Measurements from ENCODE around the gene SLC4A5. TPM values are rescaled to one million over a fixed set of nuclear protein-coding genes. Genes with fewer than 3 reads are reported as not detected.
A peak's percentile ranks its signal among the peaks of the same experiment; 100 is the strongest.

SLC4A5 gene
- total RNA-seq, 1 donor from 2014 or later = 2.3 TPM

GRCh38 chr2:74333896-74334586, 9.2 kb downstream of the SLC4A5 start:
- no peak overlapping the region for H3K27ac ChIP-seq (replicated peaks)
- no peaks in the 10 kb centered on the region for H3K27me3 ChIP-seq (ENCODE audit: low read depth)
- peaks cover 3% of the 10 kb centered on the region for H3K4me1 ChIP-seq
- peaks cover 16% of the 10 kb centered on the region for H3K36me3 ChIP-seq
- intact Hi-C loops (cut with micrococcal nuclease) = no loop called here
- no peaks in the 10 kb centered on the region for H3K9me3 ChIP-seq (replicated peaks)
- no peak for TF ChIP-seq CTCF (IDR thresholded peaks at IDR 0.05; ENCODE audit: borderline replicate concordance)
- H3K4me3 ChIP-seq = no peak overlapping the region
- DNase-seq = no peak

GRCh38 chr2:74333175-74333574, 10.0 kb downstream of the SLC4A5 start:
- H3K27me3 ChIP-seq (ENCODE audit: low read depth) = no peaks in the 10 kb centered on the region
- DNase-seq = no peak
- H3K9me3 ChIP-seq (replicated peaks) = no peaks in the 10 kb centered on the region
- peaks cover 19% of the 10 kb centered on the region for H3K36me3 ChIP-seq
- TF ChIP-seq CTCF (IDR thresholded peaks at IDR 0.05; ENCODE audit: borderline replicate concordance) = peak; percentile 50
- intact Hi-C loops (cut with micrococcal nuclease) = no loop called here
- no peak overlapping the region for H3K27ac ChIP-seq (replicated peaks)
- peaks cover 10% of the 10 kb centered on the region for H3K4me1 ChIP-seq
- H3K4me3 ChIP-seq = no peak overlapping the region

- TF ChIP-seq CTCF (IDR thresholded peaks at IDR 0.05; ENCODE audit: borderline replicate concordance) = no peak
- H3K4me3 ChIP-seq = no peak overlapping the region
- H3K27me3 ChIP-seq (ENCODE audit: low read depth) = no peaks in the 10 kb centered on the region
- intact Hi-C loops (cut with micrococcal nuclease) = no loop called here
- H3K27ac ChIP-seq (replicated peaks) = no peak overlapping the region
- no peak for DNase-seq
- H3K9me3 ChIP-seq (replicated peaks) = no peaks in the 10 kb centered on the region
- peaks cover 24% of the 10 kb centered on the region for H3K36me3 ChIP-seq
- peaks cover 11% of the 10 kb centered on the region for H3K4me1 ChIP-seq
Observed at GRCh38 chr2:74332550-74333174, 10.6 kb downstream of the SLC4A5 start.

- DNase-seq = no peak
- H3K4me3 ChIP-seq = no peak overlapping the region
- peaks cover 8% of the 10 kb centered on the region for H3K4me1 ChIP-seq
- no peaks in the 10 kb centered on the region for H3K27me3 ChIP-seq (ENCODE audit: low read depth)
- H3K36me3 ChIP-seq = peaks cover 25% of the 10 kb centered on the region
- intact Hi-C loops (cut with micrococcal nuclease) = no loop called here
- no peaks in the 10 kb centered on the region for H3K9me3 ChIP-seq (replicated peaks)
- no peak overlapping the region for H3K27ac ChIP-seq (replicated peaks)
- TF ChIP-seq CTCF (IDR thresholded peaks at IDR 0.05; ENCODE audit: borderline replicate concordance) = no peak
Observed at GRCh38 chr2:74328573-74328972, 14.6 kb downstream of the SLC4A5 start.

GRCh38 chr2:74328074-74328473, 15.1 kb downstream of the SLC4A5 start:
- Histone ChIP-seq H3K27me3 (ENCODE audit: low read depth) (no peaks in the 10 kb centered on the region), H3K4me3 (no peak overlapping the region), H3K4me1 (peaks cover 8% of the 10 kb centered on the region), H3K9me3 (replicated peaks) (no peaks in the 10 kb centered on the region), H3K36me3 (peaks cover 25% of the 10 kb centered on the region), H3K27ac (replicated peaks) (no peak overlapping the region)
- intact Hi-C loops (cut with micrococcal nuclease) = no loop called here
- no peak for TF ChIP-seq CTCF (IDR thresholded peaks at IDR 0.05; ENCODE audit: borderline replicate concordance)
- no peak for DNase-seq
